MM.1S (cell line): ENCODE measurements around the gene RAB3D.
"Not testable (repeated sequence)": the region's sequence is repeated elsewhere in the genome, so short reads cannot be mapped to it uniquely, and the experiment has no call there.

ENCODE experiments used
- DNase-seq: peaks from one replicate; pipeline ENCODE4 v3.0.0-alpha.2; 2015
- H2AFZ ChIP-seq: fragments of 300-600 bp; sonication (generic); 2 replicates; pipeline ENCODE4 v1.6.0; 2016; ENCODE audit warnings: antibody characterized with exemption, low read length
- H3F3A ChIP-seq: fragments of 300-600 bp; sonication (generic); 2 replicates; pipeline ENCODE4 v1.6.1; 2016; ENCODE audit warnings: mild to moderate bottlenecking, antibody characterized with exemption, low read length, moderate library complexity, mixed read lengths; ENCODE audit not compliant: insufficient read depth
- H3K27ac ChIP-seq: fragments of 300-600 bp; sonication (generic); 2 replicates; pipeline ENCODE4 v1.5.1; 2016; ENCODE audit warnings: mild to moderate bottlenecking, low read length
- H3K27me3 ChIP-seq: fragments of 300-600 bp; sonication (generic); replicated peaks from 2 replicates; pipeline ENCODE4 v1.6.0; 2016; ENCODE audit warnings: low read length; ENCODE audit not compliant: insufficient read depth
- H3K36me3 ChIP-seq: fragments of 300-600 bp; sonication (generic); replicated peaks from 2 replicates; pipeline ENCODE4 v1.6.1; 2016; ENCODE audit warnings: mild to moderate bottlenecking, low read length, mixed read lengths; ENCODE audit not compliant: insufficient read depth
- H3K4me1 ChIP-seq: fragments of 300-600 bp; sonication (generic); 2 replicates; pipeline ENCODE4 v1.6.1; 2016; ENCODE audit warnings: low read length, mixed read lengths
- H3K4me2 ChIP-seq: fragments of 300-600 bp; sonication (generic); 2 replicates; pipeline ENCODE4 v1.6.0; 2016; ENCODE audit warnings: low read depth, low read length
- H3K4me3 ChIP-seq: fragments of 300-600 bp; sonication (generic); 2 replicates; pipeline ENCODE4 v1.5.1; 2016; ENCODE audit warnings: low read length, mixed read lengths
- H3K79me2 ChIP-seq: fragments of 300-600 bp; sonication (generic); 2 replicates; pipeline ENCODE4 v1.6.1; 2016; ENCODE audit warnings: mixed run types, low read length, mixed read lengths
- H3K9ac ChIP-seq: fragments of 300-600 bp; sonication (generic); 2 replicates; pipeline ENCODE4 v1.6.1; 2016; ENCODE audit warnings: low read length, mixed read lengths
- H3K9me2 ChIP-seq: fragments of 300-600 bp; sonication (generic); replicated peaks from 2 replicates; pipeline ENCODE4 v1.6.1; 2016; ENCODE audit warnings: mild to moderate bottlenecking, low read length, mixed read lengths; ENCODE audit not compliant: insufficient read depth
- H3K9me3 ChIP-seq: fragments of 300-600 bp; sonication (generic); replicated peaks from 2 replicates; pipeline ENCODE4 v1.6.1; 2016; ENCODE audit warnings: mild to moderate bottlenecking, low read length, mixed read lengths; ENCODE audit not compliant: insufficient read depth
- H4K20me1 ChIP-seq: fragments of 300-600 bp; sonication (generic); 2 replicates; pipeline ENCODE4 v1.6.1; 2016; ENCODE audit warnings: mild to moderate bottlenecking, low read length, moderate library complexity, mixed read lengths; ENCODE audit not compliant: insufficient read depth
- CTCF ChIP-seq: fragments of 300-600 bp; sonication (generic); IDR thresholded peaks from 2 replicates; pipeline ENCODE4 v1.5.1; 2016; ENCODE audit warnings: antibody characterized with exemption, low read length, mixed read lengths
- EZH2 ChIP-seq: fragments of 300-600 bp; sonication (generic); optimal IDR thresholded peaks from 2 replicates; pipeline ENCODE3; 2017; ENCODE audit warnings: low read depth, mild to moderate bottlenecking, antibody characterized with exemption, low read length, mixed read lengths
- EZH2phosphoT487 ChIP-seq: fragments of 300-600 bp; sonication (generic); IDR thresholded peaks from 2 replicates; pipeline ENCODE4 v1.6.1; 2018; ENCODE audit warnings: antibody characterized with exemption, low read length

The RAB3D gene

GRCh38 chr19:11323601-11324078, 15.8 kb downstream of the RAB3D start:
- H3K9me3 ChIP-seq: no peaks in the 10 kb centered on the region
- no peaks in the 10 kb centered on the region for H3K36me3 ChIP-seq
- H3K27me3 ChIP-seq: no peaks in the 10 kb centered on the region
- H3K9ac ChIP-seq: no peak overlapping the region
- no peak overlapping the region for H2AFZ ChIP-seq
- no peaks in the 10 kb centered on the region for H3K4me1 ChIP-seq
- no peaks in the 10 kb centered on the region for H4K20me1 ChIP-seq
- no peaks in the 10 kb centered on the region for H3F3A ChIP-seq
- no peak overlapping the region for H3K4me3 ChIP-seq
- no peak for DNase-seq
- no peak overlapping the region for H3K4me2 ChIP-seq
- H3K79me2 ChIP-seq: no peaks in the 10 kb centered on the region
- H3K27ac ChIP-seq: no peak overlapping the region
- no peaks in the 10 kb centered on the region for H3K9me2 ChIP-seq
- no peak for TF ChIP-seq EZH2
- TF ChIP-seq EZH2phosphoT487: no peak
- no peak for TF ChIP-seq CTCF

GRCh38 chr19:11322269-11323024, 17.0 kb downstream of the RAB3D start:
- Histone ChIP-seq H3K4me2 (no peak overlapping the region), H3K9me3 (no peaks in the 10 kb centered on the region), H4K20me1 (no peaks in the 10 kb centered on the region), H3F3A (no peaks in the 10 kb centered on the region; the same call in 1 of the 2 replicates), H3K36me3 (no peaks in the 10 kb centered on the region), H3K4me1 (no peaks in the 10 kb centered on the region), H3K9me2 (no peaks in the 10 kb centered on the region), H3K27me3 (no peaks in the 10 kb centered on the region), H3K4me3 (no peak overlapping the region), H3K79me2 (no peaks in the 10 kb centered on the region), H3K27ac (no peak overlapping the region), H2AFZ (no peak overlapping the region), H3K9ac (no peak overlapping the region)
- DNase-seq: no peak
- TF ChIP-seq CTCF (no peak), EZH2phosphoT487 (no peak), EZH2 (no peak)

GRCh38 chr19:11321191-11322126, 18.0 kb downstream of the RAB3D start:
- Histone ChIP-seq H3K27ac (no peak overlapping the region), H3K4me1 (no peaks in the 10 kb centered on the region), H3K4me2 (no peak overlapping the region), H3F3A (no peaks in the 10 kb centered on the region; the same call in 1 of the 2 replicates), H4K20me1 (no peaks in the 10 kb centered on the region), H3K4me3 (no peak overlapping the region), H3K9me2 (no peaks in the 10 kb centered on the region), H3K9me3 (no peaks in the 10 kb centered on the region), H3K36me3 (no peaks in the 10 kb centered on the region), H3K27me3 (no peaks in the 10 kb centered on the region), H3K79me2 (no peaks in the 10 kb centered on the region), H3K9ac (no peak overlapping the region), H2AFZ (no peak overlapping the region)
- DNase-seq: no peak
- TF ChIP-seq EZH2 (no peak), EZH2phosphoT487 (no peak), CTCF (no peak)

- not testable (repeated sequence) for H3K9ac ChIP-seq, H3F3A ChIP-seq, H3K4me3 ChIP-seq, H3K27ac ChIP-seq, H3K27me3 ChIP-seq, H3K9me2 ChIP-seq, H3K79me2 ChIP-seq, H2AFZ ChIP-seq, H3K4me1 ChIP-seq, DNase-seq, H3K4me2 ChIP-seq, H3K36me3 ChIP-seq, H3K9me3 ChIP-seq, H4K20me1 ChIP-seq
Observed at GRCh38 chr19:11320278-11320995, 19.0 kb downstream of the RAB3D start.
